H9 (cell line): Measurements from ENCODE around the gene MAGI3. TPM values are rescaled to one million over a fixed set of nuclear protein-coding genes. Genes with fewer than 3 reads are reported as not detected.

ENCODE experiments used
- DNase-seq: peaks from one replicate; pipeline ENCODE4 v3.0.0-alpha.2; 2017
- H2AFZ ChIP-seq: one replicate; pipeline ENCODE4 v1.6.1; 2013; ENCODE audit warnings: mild to moderate bottlenecking, low read length, control low read depth, moderate library complexity
- H2AK5ac ChIP-seq: 2 replicates; pipeline ENCODE4 v1.6.1; 2013; ENCODE audit warnings: low read length, control low read depth, mixed read lengths; ENCODE audit not compliant: insufficient read length
- H2BK120ac ChIP-seq: one replicate; pipeline ENCODE4 v1.6.1; 2013; ENCODE audit warnings: low read depth, mild to moderate bottlenecking, low read length, control low read depth, inconsistent platforms; ENCODE audit not compliant: poor library complexity, severe bottlenecking
- H2BK12ac ChIP-seq: 2 replicates; pipeline ENCODE4 v1.6.1; 2013; ENCODE audit warnings: low read length, control low read depth, mixed read lengths, low read depth; ENCODE audit not compliant: insufficient read length
- H2BK15ac ChIP-seq: 2 replicates; pipeline ENCODE4 v1.6.1; 2013; ENCODE audit warnings: low read depth, low read length, control low read depth
- H2BK20ac ChIP-seq: one replicate; pipeline ENCODE4 v1.6.1; 2013; ENCODE audit warnings: low read depth, mild to moderate bottlenecking, low read length, control low read depth, inconsistent platforms; ENCODE audit not compliant: poor library complexity, severe bottlenecking
- H2BK5ac ChIP-seq: 2 replicates; pipeline ENCODE4 v1.6.1; 2013; ENCODE audit warnings: low read length, control low read depth, mixed read lengths; ENCODE audit not compliant: insufficient read length
- H3K14ac ChIP-seq: 2 replicates; pipeline ENCODE4 v1.6.1; 2013; ENCODE audit warnings: low read length, control low read depth; ENCODE audit not compliant: insufficient read depth
- H3K18ac ChIP-seq: 2 replicates; pipeline ENCODE4 v1.6.1; 2013; ENCODE audit warnings: low read depth, mild to moderate bottlenecking, mixed read lengths, low read length, control low read depth; ENCODE audit not compliant: insufficient read length
- H3K23ac ChIP-seq: 2 replicates; pipeline ENCODE4 v1.6.1; 2013; ENCODE audit warnings: low read length, control low read depth, mixed read lengths, low read depth; ENCODE audit not compliant: insufficient read length
- H3K23me2 ChIP-seq: 2 replicates; pipeline ENCODE4 v1.6.1; 2013; ENCODE audit warnings: low read depth, mild to moderate bottlenecking, mixed read lengths, low read length, control low read depth; ENCODE audit not compliant: insufficient read length, poor library complexity, severe bottlenecking
- H3K27ac ChIP-seq: 2 replicates; pipeline ENCODE4 v1.5.1; 2013; ENCODE audit warnings: low read length, control low read depth, mixed read lengths, low read depth; ENCODE audit not compliant: insufficient read length
- H3K27me3 ChIP-seq: 2 replicates; pipeline ENCODE4 v1.6.1; 2013; ENCODE audit warnings: low read length, control low read depth, inconsistent platforms; ENCODE audit not compliant: insufficient read depth
- H3K4ac ChIP-seq: 2 replicates; pipeline ENCODE4 v1.6.1; 2013; ENCODE audit warnings: low read depth, mild to moderate bottlenecking, control low read depth, inconsistent platforms, low read length, moderate library complexity
- H3K4me1 ChIP-seq: 2 replicates; pipeline ENCODE4 v1.6.1; 2013; ENCODE audit warnings: low read length, control low read depth, inconsistent platforms; ENCODE audit not compliant: insufficient read depth
- H3K4me2 ChIP-seq: 2 replicates; pipeline ENCODE4 v1.6.1; 2013; ENCODE audit warnings: low read length, control low read depth, mixed read lengths; ENCODE audit not compliant: insufficient read length, insufficient read depth
- H3K56ac ChIP-seq: 2 replicates; pipeline ENCODE4 v1.6.1; 2013; ENCODE audit warnings: low read depth, mild to moderate bottlenecking, mixed read lengths, low read length, control low read depth; ENCODE audit not compliant: insufficient read length
- H3K79me1 ChIP-seq: 2 replicates; pipeline ENCODE4 v1.6.1; 2013; ENCODE audit warnings: low read depth, mild to moderate bottlenecking, moderate library complexity, low read length, control low read depth, inconsistent platforms; ENCODE audit not compliant: insufficient read depth, poor library complexity, severe bottlenecking
- H3K79me2 ChIP-seq: 2 replicates; pipeline ENCODE4 v1.6.1; 2013; ENCODE audit warnings: low read length, control low read depth, inconsistent platforms; ENCODE audit not compliant: insufficient read depth
- H3K9ac ChIP-seq: 2 replicates; pipeline ENCODE4 v1.6.1; 2013; ENCODE audit warnings: low read length, control low read depth, mixed read lengths; ENCODE audit not compliant: insufficient read length; ENCODE audit errors: extremely low read depth
- H3K9me3 ChIP-seq: one replicate; pipeline ENCODE4 v1.6.1; 2013; ENCODE audit warnings: low read depth, low read length, inconsistent platforms; ENCODE audit not compliant: control insufficient read depth
- H3T11ph ChIP-seq: one replicate; pipeline ENCODE4 v1.6.1; 2013; ENCODE audit warnings: mild to moderate bottlenecking, low read length, control low read depth, inconsistent platforms
- H4K20me1 ChIP-seq: one replicate; pipeline ENCODE4 v1.6.1; 2013; ENCODE audit not compliant: control insufficient read depth, insufficient read length, insufficient read depth
- H4K5ac ChIP-seq: 2 replicates; pipeline ENCODE4 v1.6.1; 2013; ENCODE audit warnings: low read depth, mild to moderate bottlenecking, mixed read lengths, low read length, control low read depth; ENCODE audit not compliant: insufficient read length
- H4K8ac ChIP-seq: replicated peaks from 2 replicates; pipeline ENCODE4 v1.6.1; 2013; ENCODE audit warnings: low read length, control low read depth, mixed read lengths, low read depth; ENCODE audit not compliant: insufficient read length
- H4K91ac ChIP-seq: 2 replicates; pipeline ENCODE4 v1.6.1; 2013; ENCODE audit warnings: low read depth, mild to moderate bottlenecking, moderate library complexity, mixed read lengths, low read length, control low read depth; ENCODE audit not compliant: insufficient read length
- H3K27ac Mint-ChIP-seq, 3 experiments: 2 replicates in 2 of 3; 3 replicates in 1 of 3; pipeline ENCODE4 v1.8.0; 2020 to 2021; ENCODE audit warnings: mixed read lengths in 3 of 3, mild to moderate bottlenecking in 1 of 3, moderate library complexity in 1 of 3
- H3K27me3 Mint-ChIP-seq: 2 replicates; pipeline ENCODE4 v1.8.0; 2021; ENCODE audit warnings: low read depth, mild to moderate bottlenecking, moderate library complexity, mixed read lengths
- H3K36me3 Mint-ChIP-seq, 3 experiments: 2 replicates in 2 of 3; 3 replicates in 1 of 3; pipeline ENCODE4 v1.8.0; 2020 to 2021; ENCODE audit warnings: low read depth in 3 of 3, mixed read lengths in 3 of 3; ENCODE audit not compliant: insufficient read depth in 1 of 3
- H3K4me1 Mint-ChIP-seq, 2 experiments: 2 replicates each; pipeline ENCODE4 v1.8.0; 2020; ENCODE audit warnings: mixed read lengths in 2 of 2
- H3K4me3 Mint-ChIP-seq, 2 experiments: 2 replicates in 1 of 2; 3 replicates in 1 of 2; pipeline ENCODE4 v1.8.0; 2020 to 2021; ENCODE audit warnings: mild to moderate bottlenecking in 2 of 2, mixed read lengths in 2 of 2, moderate library complexity in 1 of 2
- H3K9me3 Mint-ChIP-seq, 2 experiments: 2 replicates in 1 of 2; 3 replicates in 1 of 2; pipeline ENCODE4 v1.8.0; 2020; ENCODE audit warnings: mild to moderate bottlenecking in 2 of 2, mixed read lengths in 2 of 2, moderate library complexity in 1 of 2
- CTCF ChIP-seq: fragments of 200-600 bp; sonication (generic); conservative IDR thresholded peaks from 3 replicates; pipeline ENCODE4 v1.8.0; 2021; ENCODE audit warnings: antibody characterized with exemption, mild to moderate bottlenecking
- WGBS: extraction: QIAGEN DNeasy Blood & Tissue Kit; methylation state at CpG from one replicate; pipeline ENCODE4 v1.1.7; 2013; ENCODE audit warnings: missing lambda C conversion rate, low lambda C conversion rate, mixed read lengths; ENCODE audit not compliant: insufficient read length; ENCODE audit errors: extremely low coverage; 5-methylcytosine and 5-hydroxymethylcytosine counted together
- total RNA-seq: library from RNA; stranded (reverse); gene quantifications from 2 replicates; pipeline ENCODE4 v1.2.1, GENCODE V29; 2021

MAGI3 gene
- total RNA-seq, 1 experiment from 2014 or later = 8.2 TPM

GRCh38 chr1:113552244-113552643 lies 161.9 kb downstream of the MAGI3 start:
- no peaks in the 10 kb centered on the region for H3K79me1 ChIP-seq
- no peaks in the 10 kb centered on the region for H3K23me2 ChIP-seq
- Mint-ChIP-seq H3K27ac (no peak overlapping the region), H3K36me3 (peaks cover 0 to 3% (median 0%) of the 10 kb centered on the region in 3 experiments; a peak in 4 of 7 replicates), H3K9me3 (no peaks in the 10 kb centered on the region; a peak in 2 of 5 replicates), H3K4me1 (peaks cover 15 to 17% of the 10 kb centered on the region in 2 experiments), H3K27me3 (no peaks in the 10 kb centered on the region), H3K4me3 (no peak overlapping the region)
- no peak overlapping the region for H3K18ac ChIP-seq
- no peak overlapping the region for H3K56ac ChIP-seq
- no peak overlapping the region for H2BK15ac ChIP-seq
- no peak overlapping the region for H3K4ac ChIP-seq
- DNase-seq = no peak
- H3K27me3 ChIP-seq = no peaks in the 10 kb centered on the region
- no peaks in the 10 kb centered on the region for H4K20me1 ChIP-seq
- H3K79me2 ChIP-seq = no peaks in the 10 kb centered on the region
- no peak overlapping the region for H2AK5ac ChIP-seq
- H2BK120ac ChIP-seq = no peak overlapping the region
- H3K27ac ChIP-seq = no peak overlapping the region
- H3K9ac ChIP-seq = no peak overlapping the region
- H2BK5ac ChIP-seq = no peak overlapping the region
- WGBS = no CpG with 5 or more reads among the region's 1 CpG
- no peak for TF ChIP-seq CTCF
- no peak overlapping the region for H4K8ac ChIP-seq
- no peak overlapping the region for H3K23ac ChIP-seq
- 0 out of 2 replicates have a peak, but pooled peaks cover 2% of the 10 kb centered on the region for H3K4me1 ChIP-seq
- no peak overlapping the region for H3T11ph ChIP-seq
- H3K4me2 ChIP-seq = no peak overlapping the region
- no peaks in the 10 kb centered on the region for H3K9me3 ChIP-seq
- H4K91ac ChIP-seq = no peak overlapping the region
- H2BK20ac ChIP-seq = no peak overlapping the region
- no peak overlapping the region for H3K14ac ChIP-seq
- H2BK12ac ChIP-seq = no peak overlapping the region
- no peak overlapping the region for H2AFZ ChIP-seq
- H4K5ac ChIP-seq = no peak overlapping the region
